H1 (cell line): Measurements from ENCODE around the gene FMNL1. TPM values are rescaled to one million over a fixed set of nuclear protein-coding genes. Genes with fewer than 3 reads are reported as not detected.

ENCODE experiments used
- CTCF ChIA-PET: fragments of 300-600 bp; sonication (Branson Sonifier 250); formaldehyde crosslinking; loops from one replicate; lab custom pipeline; 2021; ENCODE audit not compliant: partially characterized antibody; lab: Charles Lee
- POLR2A ChIA-PET: fragments of 300-600 bp; sonication (Branson Sonifier 250); formaldehyde crosslinking; loops from one replicate; lab custom pipeline; 2021; ENCODE audit warnings: inconsistent platforms; ENCODE audit not compliant: partially characterized antibody; lab: Charles Lee
- DNase-seq, 2 experiments: peaks; one replicate each; pipeline versions ENCODE4 v3.0.0 to v3.0.0-alpha.2; 2010 to 2022; ENCODE audit warnings: low spot score in 2 of 2, low read depth in 1 of 2, mixed read lengths in 1 of 2
- FAIRE-seq: peaks from 2 replicates; lab custom pipeline; 2011; peaks lifted over from hg19 to GRCh38; lab: Jason Lieb, UNC
- H2AFZ ChIP-seq: 2 replicates; pipeline ENCODE4 v1.8.1; 2012; ENCODE audit warnings: low read length, inconsistent platforms
- H2AK5ac ChIP-seq: 2 replicates; pipeline ENCODE4 v1.6.1; 2013; ENCODE audit warnings: low read depth, low read length
- H2BK120ac ChIP-seq: replicated peaks from 2 replicates; pipeline ENCODE3; 2013; ENCODE audit warnings: low read depth, low read length, inconsistent platforms
- H2BK12ac ChIP-seq: 2 replicates; pipeline ENCODE4 v1.6.1; 2013; ENCODE audit warnings: low read depth, low read length
- H2BK15ac ChIP-seq: 2 replicates; pipeline ENCODE4 v1.6.1; 2013; ENCODE audit warnings: low read length
- H2BK20ac ChIP-seq: 2 replicates; pipeline ENCODE4 v1.6.1; 2013; ENCODE audit warnings: low read length
- H2BK5ac ChIP-seq: 2 replicates; pipeline ENCODE4 v1.6.1; 2013; ENCODE audit warnings: low read depth, low read length
- H3K14ac ChIP-seq: 2 replicates; pipeline ENCODE4 v1.6.1; 2013; ENCODE audit warnings: inconsistent platforms; ENCODE audit not compliant: insufficient read length
- H3K18ac ChIP-seq: 2 replicates; pipeline ENCODE4 v1.6.1; 2013; ENCODE audit warnings: low read length; ENCODE audit errors: extremely low read depth
- H3K23ac ChIP-seq: 2 replicates; pipeline ENCODE4 v1.6.1; 2013; ENCODE audit warnings: inconsistent platforms; ENCODE audit not compliant: insufficient read length
- H3K23me2 ChIP-seq: 2 replicates; pipeline ENCODE4 v1.6.1; 2013; ENCODE audit warnings: low read depth, low read length
- H3K27ac ChIP-seq: 2 replicates; pipeline ENCODE4 v1.6.1; 2011; ENCODE audit warnings: low read depth, low read length, inconsistent platforms
- H3K27me3 ChIP-seq, 4 experiments: replicated peaks in 1 of 4; 1 replicate in 1 of 4; 2 replicates in 3 of 4; pipeline versions ENCODE4 v1.6.1 to v1.8.1; 2011 to 2013; ENCODE audit warnings: low read length in 3 of 4, mild to moderate bottlenecking in 3 of 4, inconsistent platforms in 2 of 4, mixed read lengths in 2 of 4, moderate library complexity in 1 of 4; ENCODE audit not compliant: control insufficient read depth in 3 of 4, insufficient read depth in 3 of 4; ENCODE audit errors: extremely low read depth in 1 of 4
- H3K36me3 ChIP-seq, 4 experiments: 2 replicates each; pipeline versions ENCODE4 v1.6.1 to v1.8.1; 2011 to 2013; ENCODE audit warnings: mild to moderate bottlenecking in 4 of 4, low read length in 3 of 4, moderate library complexity in 2 of 4, control low read depth in 1 of 4, inconsistent platforms in 1 of 4; ENCODE audit not compliant: insufficient read depth in 4 of 4, control insufficient read depth in 2 of 4
- H3K4ac ChIP-seq: replicated peaks from 2 replicates; pipeline ENCODE3; 2013; ENCODE audit warnings: low read length, low read depth, mixed read lengths, inconsistent platforms; ENCODE audit not compliant: insufficient read length
- H3K4me1 ChIP-seq, 4 experiments: replicated peaks in 1 of 4; 1 replicate in 1 of 4; 2 replicates in 3 of 4; pipeline versions ENCODE4 v1.6.1 to v1.8.1; 2011 to 2013; ENCODE audit warnings: low read length in 3 of 4, inconsistent platforms in 2 of 4, mixed read lengths in 1 of 4; ENCODE audit not compliant: insufficient read depth in 4 of 4, control insufficient read depth in 3 of 4
- H3K4me2 ChIP-seq, 2 experiments: 2 replicates each; pipeline versions ENCODE4 v1.6.1 to v1.8.1; 2011 to 2013; ENCODE audit warnings: low read depth in 2 of 2, low read length in 2 of 2, control low read depth in 1 of 2, inconsistent platforms in 1 of 2, mild to moderate bottlenecking in 1 of 2; ENCODE audit not compliant: insufficient read depth in 1 of 2
- H3K4me3 ChIP-seq, 4 experiments: fragments of 200-600, 300-600 bp in 1 of 4; sonication (generic), shearing (Covaris generic), sonication (Bioruptor Twin) in 1 of 4; 2 replicates each; pipeline versions ENCODE4 v1.5.1 to v1.8.1; 2011 to 2016; ENCODE audit warnings: low read length in 4 of 4, low read depth in 3 of 4, control low read depth in 2 of 4, inconsistent platforms in 2 of 4, mild to moderate bottlenecking in 2 of 4, mixed read lengths in 1 of 4, moderate library complexity in 1 of 4; ENCODE audit not compliant: insufficient read depth in 2 of 4; ENCODE audit errors: extremely low read depth in 1 of 4
- H3K56ac ChIP-seq: replicated peaks from 2 replicates; pipeline ENCODE3; 2013; ENCODE audit warnings: low read depth, mild to moderate bottlenecking, mixed read lengths, low read length, inconsistent platforms; ENCODE audit not compliant: insufficient read length
- H3K79me1 ChIP-seq: 2 replicates; pipeline ENCODE4 v1.6.1; 2013; ENCODE audit warnings: low read depth, low read length, control low read depth
- H3K79me2 ChIP-seq, 2 experiments: 2 replicates each; pipeline versions ENCODE4 v1.6.1 to v1.8.1; 2012 to 2013; ENCODE audit warnings: low read length in 2 of 2, mild to moderate bottlenecking in 2 of 2, inconsistent platforms in 1 of 2; ENCODE audit not compliant: insufficient read depth in 2 of 2, control insufficient read depth in 1 of 2
- H3K9ac ChIP-seq, 4 experiments: replicated peaks in 1 of 4; 1 replicate in 1 of 4; 2 replicates in 3 of 4; pipeline versions ENCODE4 v1.6.1 to v1.8.1; 2011 to 2013; ENCODE audit warnings: low read depth in 3 of 4, low read length in 3 of 4, control low read depth in 2 of 4, mild to moderate bottlenecking in 2 of 4, moderate library complexity in 2 of 4, inconsistent platforms in 1 of 4; ENCODE audit errors: extremely low read depth in 1 of 4
- H3K9me3 ChIP-seq, 2 experiments: 2 replicates each; pipeline versions ENCODE4 v1.6.1 to v1.8.1; 2012 to 2013; ENCODE audit warnings: mild to moderate bottlenecking in 2 of 2, moderate library complexity in 2 of 2, control low read depth in 1 of 2, inconsistent platforms in 1 of 2, low read depth in 1 of 2, low read length in 1 of 2, mixed read lengths in 1 of 2; ENCODE audit not compliant: insufficient read depth in 2 of 2
- H4K20me1 ChIP-seq, 2 experiments: replicated peaks in 1 of 2; 2 replicates each; pipeline versions ENCODE3 to v1.8.1; 2011 to 2013; ENCODE audit warnings: inconsistent platforms in 2 of 2, low read length in 2 of 2, mild to moderate bottlenecking in 1 of 2; ENCODE audit not compliant: insufficient read depth in 2 of 2, control insufficient read depth in 1 of 2
- H4K5ac ChIP-seq: 2 replicates; pipeline ENCODE4 v1.6.1; 2013; ENCODE audit warnings: low read length, low read depth, mixed read lengths, inconsistent platforms; ENCODE audit not compliant: insufficient read length
- H4K8ac ChIP-seq: 2 replicates; pipeline ENCODE4 v1.8.0; 2013; ENCODE audit warnings: mild to moderate bottlenecking, moderate library complexity, low read length, inconsistent platforms; ENCODE audit not compliant: insufficient read depth; ENCODE audit errors: extremely low read depth
- H4K91ac ChIP-seq: replicated peaks from 2 replicates; pipeline ENCODE3; 2013; ENCODE audit warnings: low read length, mixed read lengths, inconsistent platforms; ENCODE audit not compliant: insufficient read length
- HDAC2 ChIP-seq, 2 experiments: fragments of 300-600 bp in 1 of 2; sonication (generic) in 1 of 2; IDR thresholded peaks; 2 replicates each; pipeline ENCODE4 v1.6.1; 2011 to 2012; ENCODE audit warnings: low read depth in 2 of 2, low read length in 2 of 2, mild to moderate bottlenecking in 2 of 2, moderate library complexity in 2 of 2, borderline replicate concordance in 1 of 2, inconsistent platforms in 1 of 2
- KDM1A ChIP-seq: fragments of 200-600, 300-600 bp; sonication (generic); IDR thresholded peaks from 2 replicates; pipeline ENCODE4 v1.7.1; 2016; ENCODE audit warnings: mild to moderate bottlenecking, low read length, borderline replicate concordance
- NANOG ChIP-seq: IDR thresholded peaks from 2 replicates; pipeline ENCODE4 v1.6.1; 2011; ENCODE audit warnings: low read length, low read depth, mild to moderate bottlenecking, inconsistent platforms; ENCODE audit not compliant: insufficient read depth, poor library complexity, severe bottlenecking
- NRF1 ChIP-seq: IDR thresholded peaks from 2 replicates; pipeline ENCODE4 v1.6.1; 2011; ENCODE audit warnings: mild to moderate bottlenecking, low read depth, low read length, improper control_type of control experiment
- WGBS, 2 experiments: shearing (Covaris generic) in 1 of 2; methylation state at CpG; one replicate each; pipeline versions ENCODE4 v1.1.6 to v1.1.7; 2013 to 2015; ENCODE audit warnings: low lambda C conversion rate in 2 of 2, mixed read lengths in 2 of 2, inconsistent platforms in 1 of 2, low coverage in 1 of 2, missing lambda C conversion rate in 1 of 2; ENCODE audit not compliant: insufficient replicate concordance in 2 of 2, insufficient coverage in 1 of 2, insufficient read length in 1 of 2; ENCODE audit errors: extremely low coverage in 1 of 2, missing lambda C conversion rate in 1 of 2; 5-methylcytosine and 5-hydroxymethylcytosine counted together
- polyA plus RNA-seq, 7 experiments: library from polyadenylated mRNA; depleted of rRNA in 3 of 7; stranded (reverse) in 5 of 7; unstranded in 2 of 7; fragments of >200 nt in 5 of 7; fragments of 200-250 nt in 2 of 7; gene quantifications; 1 replicate in 5 of 7; 2 replicates in 1 of 7; 4 replicates in 1 of 7; pipeline versions ENCODE4 v1.2.1 to v1.2.3, GENCODE V29; 2011 to 2013; ENCODE audit warnings: missing spikeins in 2 of 7, mixed read lengths in 2 of 7
- total RNA-seq: library from RNA; stranded (reverse); fragmentation: NEBNext Ultra II Directional; extraction: Animal tissue kit (Norgen Biotek cat#: 25700); gene quantifications from 2 replicates; pipeline ENCODE4 v1.2.1, GENCODE V29; 2021

The FMNL1 gene
- total and polyA plus RNA-seq, 2 of the 8 experiments (the other 6 are each of a cell fraction or from before 2014, with no cell fraction given): 2.5 to 8.6 TPM

DNA sequence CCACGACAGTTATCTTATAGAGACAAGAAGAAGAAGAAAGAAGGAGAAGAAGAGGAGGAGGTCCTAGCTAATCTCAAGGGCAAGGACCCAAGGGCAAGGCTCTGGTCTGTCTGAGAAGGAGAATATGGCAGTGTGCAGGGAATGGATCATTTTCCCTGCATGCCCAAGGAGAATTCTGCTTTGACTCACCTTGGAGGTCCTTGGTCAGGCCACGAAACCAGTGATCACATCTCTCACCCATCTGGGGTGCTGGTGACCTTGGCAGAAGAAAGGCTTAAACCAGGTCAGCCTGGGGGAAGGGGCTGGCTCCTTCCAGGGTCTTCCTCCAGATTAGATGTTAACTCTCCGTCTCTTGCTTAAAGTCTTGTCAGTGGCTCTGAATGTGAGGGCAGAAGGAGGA lies 1.6 kb upstream of the FMNL1 start:
- Histone ChIP-seq H3K9ac (no peak overlapping the region), H3K4me3 (no peak overlapping the region), H3K9me3 (no peaks in the 10 kb centered on the region), H3K4me1 (peaks cover 0 to 10% (median 5%) of the 10 kb centered on the region in 4 experiments; a peak in 5 of 7 replicates), H3K56ac (no peak overlapping the region), H4K8ac (no peak overlapping the region), H3K36me3 (no peaks in the 10 kb centered on the region), H3K27me3 (peaks cover 15 to 45% (median 36%) of the 10 kb centered on the region in 4 experiments), H3K18ac (no peak overlapping the region), H4K20me1 (no peaks in the 10 kb centered on the region), H4K5ac (no peak overlapping the region), H3K27ac (no peak overlapping the region), H2BK12ac (no peak overlapping the region), H3K14ac (no peak overlapping the region), H2AK5ac (no peak overlapping the region), H3K23ac (no peak overlapping the region), H3K79me1 (no peaks in the 10 kb centered on the region), H3K79me2 (no peaks in the 10 kb centered on the region), H3K23me2 (peaks cover 7% of the 10 kb centered on the region; the same call in 1 of the 2 replicates), H4K91ac (no peak overlapping the region), H2BK5ac (no peak overlapping the region), H3K4me2 (no peak overlapping the region; a peak in 1 of 4 replicates), H2AFZ (no peak overlapping the region), H3K4ac (no peak overlapping the region), H2BK15ac (no peak overlapping the region), H2BK20ac (no peak overlapping the region), H2BK120ac (no peak overlapping the region)
- ChIA-PET CTCF (interaction anchor here (0.6 to 9.3 kb wide), 35 partner anchors 10 to 1622 kb away, joined by 3 to 282 read pairs (median 9); partner anchors contain the start of genes ACBD4 and HEXIM1), POLR2A (interaction anchor here (0.6 to 6.5 kb wide), 5 partner anchors 12 to 161 kb away, joined by 3 to 54 read pairs (median 3); partner anchors contain the start of genes HEXIM1 and HEXIM2)
- DNase-seq: no peak
- 81% methylated on average over 3 of the region's 3 CpGs; no CpG with 5 or more reads in 1 of the 2 experiments for WGBS, 2 experiments
- TF ChIP-seq HDAC2 (IDR thresholded peaks at IDR 0.05; ENCODE audit: borderline replicate concordance in 1 of 2, low read depth in 2 of 2, low read length in 2 of 2): no peak
- TF ChIP-seq NRF1: no peak
- TF ChIP-seq NANOG: no peak
- no peak for TF ChIP-seq KDM1A
- no peak for FAIRE-seq
